Measurements from ENCODE around the gene SLC22A12.

Gene SLC22A12

GRCh38 chr11:64605656-64606585 is 14.9 kb downstream of the SLC22A12 start:
- no peak for DNase-seq

DNA sequence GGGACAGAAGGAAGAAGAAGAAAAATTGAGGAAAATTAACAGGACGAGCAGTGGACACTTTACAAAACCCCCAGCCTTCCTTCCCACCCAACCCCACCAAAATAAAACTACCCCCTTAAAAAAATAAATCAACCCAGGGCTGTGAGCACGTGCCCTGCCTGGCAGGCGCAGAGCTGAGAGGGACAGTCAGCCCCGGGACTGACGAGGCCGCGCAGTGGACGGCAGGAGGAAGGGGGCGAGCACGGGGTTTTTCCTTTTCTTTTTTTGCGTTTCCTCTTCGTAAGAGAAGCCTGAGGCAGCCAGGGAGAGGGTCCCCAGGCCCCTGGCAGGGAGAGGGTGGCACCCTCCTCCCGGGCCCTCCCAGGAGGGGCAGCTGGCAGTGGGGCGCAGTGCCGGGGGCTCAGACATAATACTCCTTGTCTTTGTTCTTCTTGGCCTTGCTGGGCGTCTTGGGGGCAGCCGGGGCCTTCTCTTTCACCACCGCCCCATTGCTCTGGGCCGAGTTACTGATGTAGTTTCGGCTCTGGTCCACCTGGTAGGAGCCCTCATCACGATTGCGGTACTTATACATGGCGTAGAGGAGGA is 15.9 kb downstream of the SLC22A12 start:
- DNase-seq = no peak

DNA sequence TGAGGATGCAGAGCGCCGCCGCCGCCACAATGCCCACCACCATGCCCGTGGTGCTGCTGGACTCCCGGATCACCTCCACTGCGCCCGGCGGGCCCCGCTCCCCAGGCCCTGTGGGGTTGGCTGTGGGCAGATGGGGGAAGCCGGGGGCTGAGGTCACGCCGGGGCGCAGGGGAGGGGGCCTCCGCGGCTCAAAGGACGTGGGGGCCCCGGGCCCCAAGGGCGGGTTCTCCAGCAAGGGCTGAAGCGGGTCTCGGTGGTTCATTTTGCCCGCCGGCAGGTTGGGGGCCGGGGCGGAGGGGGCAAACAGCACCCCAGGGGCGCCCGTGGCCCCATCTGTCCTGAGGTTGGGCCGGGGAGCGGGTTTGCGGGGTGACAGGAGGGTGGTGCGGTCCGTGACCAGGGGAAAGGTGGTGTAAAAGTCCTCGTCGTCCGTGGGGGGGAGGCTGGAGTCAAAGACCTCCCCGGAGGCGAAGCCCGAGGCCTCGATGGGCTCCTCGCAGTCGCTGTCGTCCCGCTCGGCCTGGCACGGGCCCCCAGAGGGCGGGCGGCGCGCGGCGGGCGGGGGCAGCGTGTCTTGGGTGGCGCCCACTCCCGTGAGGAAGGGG is 16.5 kb downstream of the SLC22A12 start:
- no peak for DNase-seq

DNA sequence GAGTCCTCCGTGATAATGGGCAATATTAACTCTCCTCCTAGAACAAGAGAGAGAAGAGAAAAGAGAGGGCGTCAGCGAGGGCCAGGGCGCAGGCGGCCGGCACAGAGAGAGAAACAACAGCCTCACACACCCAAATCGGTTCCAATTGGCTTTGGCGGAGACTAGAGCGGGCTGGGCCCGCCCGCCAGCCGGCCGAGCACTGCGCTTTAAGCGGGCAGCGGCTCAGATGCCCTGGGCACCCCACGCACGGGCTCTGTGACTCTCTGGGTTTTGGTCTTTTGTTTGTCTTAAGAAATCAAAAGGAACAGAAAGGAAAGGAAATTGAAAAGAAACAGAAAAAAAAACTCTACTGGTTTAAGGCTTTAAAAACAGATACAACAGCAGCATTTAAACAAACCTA is 17.0 kb downstream of the SLC22A12 start:
- no peak for DNase-seq

GRCh38 chr11:64608636-64609035 is 17.6 kb downstream of the SLC22A12 start:
- DNase-seq = no peak

DNA sequence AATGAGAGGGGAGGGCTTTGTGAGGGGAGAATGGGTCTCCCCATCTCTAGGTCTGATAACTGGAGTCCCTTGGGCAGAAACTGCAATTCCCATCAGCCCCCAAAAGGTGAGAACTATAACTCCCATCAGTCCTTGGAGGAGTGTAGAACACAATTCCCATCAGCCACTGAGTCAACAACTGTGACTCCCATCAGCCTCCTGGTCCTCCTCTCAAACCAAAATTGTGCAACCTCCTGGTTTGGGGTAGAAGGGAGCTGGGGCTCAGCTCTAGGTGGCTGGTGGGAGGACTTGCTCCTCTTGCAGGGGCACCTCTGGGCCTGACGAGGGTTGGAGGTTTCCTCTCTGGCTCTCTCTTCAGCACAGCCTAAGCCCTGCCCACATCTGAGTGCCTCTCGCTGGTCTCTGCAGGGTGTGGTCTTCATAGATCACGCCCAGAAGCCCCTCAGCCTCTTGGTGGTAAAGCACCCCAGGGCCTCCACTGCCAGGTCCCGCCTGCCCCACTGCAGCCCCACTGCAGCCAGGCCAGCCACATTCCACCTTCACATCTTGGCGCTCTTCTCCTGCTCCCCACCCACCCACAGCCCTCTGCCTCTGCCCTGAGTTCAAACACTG is 18.5 kb downstream of the SLC22A12 start:
- no peak for DNase-seq

DNA sequence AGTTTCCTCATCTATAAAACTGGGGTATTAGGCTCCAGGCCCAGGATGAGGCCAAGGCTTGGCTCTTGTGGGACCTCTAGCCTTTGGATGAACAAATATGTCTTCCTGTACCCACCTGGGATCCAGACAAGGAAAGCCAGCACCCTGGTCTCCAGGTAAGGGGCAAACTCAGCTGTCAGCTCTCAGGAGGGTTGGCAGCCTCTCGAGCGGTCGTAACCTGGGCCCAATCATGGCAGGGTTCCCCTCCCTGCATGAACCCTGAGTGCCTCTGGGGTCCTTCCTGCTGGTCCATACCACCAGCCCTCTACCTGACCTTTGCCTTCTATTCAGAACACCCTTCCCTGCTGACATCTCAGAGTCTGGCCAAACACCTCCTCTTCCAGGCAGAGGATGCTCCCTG is 19.6 kb downstream of the SLC22A12 start:
- no peak for DNase-seq

DNA sequence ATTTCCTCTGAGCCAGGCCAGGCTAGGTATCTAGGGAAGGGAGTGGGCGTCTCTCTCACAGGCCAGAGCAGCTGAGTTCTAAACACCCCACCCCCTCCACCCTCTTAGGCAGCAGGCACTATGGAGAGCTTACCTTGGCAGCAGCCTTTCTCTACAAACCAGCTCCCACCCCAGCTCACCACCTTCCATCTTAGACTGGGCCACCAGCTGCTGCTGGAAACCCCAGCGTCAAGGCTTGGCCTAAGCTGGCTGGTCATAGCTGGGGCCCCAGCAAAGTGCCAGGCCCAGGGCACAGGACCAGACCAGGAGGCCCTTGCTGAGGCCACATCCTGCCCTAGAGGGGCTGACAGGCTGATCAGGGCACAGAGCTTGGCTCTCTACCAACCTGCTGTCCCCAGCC is 20.2 kb downstream of the SLC22A12 start:
- DNase-seq = no peak

- DNase-seq = no peak
Measured at GRCh38 chr11:64611869-64612646, 21.0 kb downstream of the SLC22A12 start.

GRCh38 chr11:64613648-64614047 is 22.6 kb downstream of the SLC22A12 start:
- DNase-seq = no peak

DNA sequence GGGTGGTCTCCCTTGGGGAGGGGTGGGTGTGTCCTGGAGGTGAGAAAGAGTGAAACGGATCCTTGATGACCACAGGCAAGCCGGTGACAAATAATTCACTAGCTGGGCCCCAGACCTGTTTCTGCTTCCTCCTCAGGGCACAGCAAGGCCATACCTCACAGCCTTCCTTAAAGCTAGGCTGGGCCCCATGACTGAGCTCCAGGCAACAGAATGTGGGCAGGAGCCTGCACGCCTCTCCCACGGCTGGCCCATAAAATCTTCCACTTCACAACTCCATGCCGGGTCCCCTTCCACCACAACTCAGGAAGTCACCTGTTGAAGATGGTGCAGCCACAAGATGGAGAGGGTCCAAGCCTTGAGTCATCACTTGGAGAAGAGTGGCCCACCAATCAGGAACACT is 23.9 kb downstream of the SLC22A12 start:
- DNase-seq = no peak

DNA sequence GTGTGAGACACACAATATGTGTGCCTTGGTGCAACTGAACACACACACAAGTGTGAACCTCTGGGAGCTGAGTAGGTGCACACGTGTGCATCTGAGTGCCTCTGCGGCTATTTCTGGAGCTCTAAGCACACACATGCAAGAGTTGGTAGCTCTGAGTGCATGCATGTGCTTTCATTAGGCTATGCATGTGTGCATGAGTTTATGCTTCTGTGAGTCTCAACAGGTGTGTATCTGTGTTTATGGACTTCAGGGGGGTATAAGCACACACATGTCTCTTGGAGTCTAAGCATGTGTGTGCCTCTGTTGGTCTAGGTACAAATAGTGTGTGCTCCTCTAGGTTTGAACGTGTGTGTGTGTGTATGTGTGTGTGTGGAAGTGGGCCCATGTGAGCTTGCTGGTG is 25.8 kb downstream of the SLC22A12 start:
- DNase-seq = no peak

- no peak for DNase-seq
Measured at GRCh38 chr11:64619196-64619595, 28.2 kb downstream of the SLC22A12 start.

- DNase-seq = no peak
Measured at GRCh38 chr11:64619811-64620380, 28.9 kb downstream of the SLC22A12 start.

GRCh38 chr11:64620381-64620971 is 29.5 kb downstream of the SLC22A12 start:
- no peak for DNase-seq

DNA sequence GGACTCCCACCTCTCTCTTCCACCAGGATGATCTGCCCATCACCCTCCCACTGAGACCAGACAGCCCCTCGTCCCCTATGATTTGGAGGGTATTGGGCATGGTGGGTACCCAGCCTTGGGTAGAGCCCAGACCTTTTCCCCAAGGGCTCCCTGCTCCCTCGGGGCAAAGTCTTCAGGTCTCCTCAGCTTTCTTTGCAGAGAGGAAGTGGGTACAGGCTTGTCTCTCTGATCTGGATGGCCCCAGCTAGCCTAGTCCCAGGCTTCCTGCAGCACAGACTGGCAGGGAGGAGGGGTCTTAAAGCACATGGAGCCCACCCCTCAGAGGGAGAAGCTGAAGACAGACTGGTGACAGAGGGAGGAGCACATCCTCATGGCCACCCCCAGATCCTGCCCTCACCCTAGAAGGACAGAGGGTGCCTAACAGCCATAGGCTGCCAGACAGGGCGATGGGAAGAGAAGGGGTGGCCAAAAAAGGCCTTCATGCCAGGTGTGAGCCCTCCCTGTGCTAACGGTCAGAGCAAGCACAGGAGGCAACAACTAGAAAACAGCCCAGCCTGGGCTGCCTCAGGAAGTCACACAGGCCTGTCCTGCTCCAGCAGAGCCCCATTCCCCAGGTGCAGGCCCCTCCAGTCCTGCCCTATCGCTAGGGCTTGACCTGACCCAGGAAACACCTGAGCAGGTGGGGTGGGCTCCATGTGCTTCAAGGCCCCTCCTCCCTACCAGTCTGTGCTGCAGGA is 30.4 kb downstream of the SLC22A12 start:
- no peak for DNase-seq

DNA sequence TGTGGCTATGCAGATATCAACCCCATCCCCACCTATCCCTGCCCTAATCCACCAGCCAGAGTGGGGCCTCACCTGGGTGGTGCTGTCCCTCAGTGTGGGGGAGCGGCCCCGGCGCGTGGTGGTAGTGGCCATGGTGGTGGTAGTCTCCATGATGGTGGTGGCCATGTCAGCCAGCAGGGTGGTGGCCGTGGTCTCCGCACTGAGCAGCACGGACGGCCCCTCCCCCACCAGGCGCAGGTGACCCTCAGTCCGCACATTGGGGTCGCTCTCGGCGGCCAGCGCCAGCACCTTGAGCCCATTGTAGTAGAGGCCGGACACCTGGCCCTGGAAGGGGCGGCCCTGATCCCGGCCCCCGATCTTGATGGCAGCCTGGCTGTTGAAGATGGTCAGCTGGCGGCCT is 31.7 kb downstream of the SLC22A12 start:
- DNase-seq = no peak

DNA sequence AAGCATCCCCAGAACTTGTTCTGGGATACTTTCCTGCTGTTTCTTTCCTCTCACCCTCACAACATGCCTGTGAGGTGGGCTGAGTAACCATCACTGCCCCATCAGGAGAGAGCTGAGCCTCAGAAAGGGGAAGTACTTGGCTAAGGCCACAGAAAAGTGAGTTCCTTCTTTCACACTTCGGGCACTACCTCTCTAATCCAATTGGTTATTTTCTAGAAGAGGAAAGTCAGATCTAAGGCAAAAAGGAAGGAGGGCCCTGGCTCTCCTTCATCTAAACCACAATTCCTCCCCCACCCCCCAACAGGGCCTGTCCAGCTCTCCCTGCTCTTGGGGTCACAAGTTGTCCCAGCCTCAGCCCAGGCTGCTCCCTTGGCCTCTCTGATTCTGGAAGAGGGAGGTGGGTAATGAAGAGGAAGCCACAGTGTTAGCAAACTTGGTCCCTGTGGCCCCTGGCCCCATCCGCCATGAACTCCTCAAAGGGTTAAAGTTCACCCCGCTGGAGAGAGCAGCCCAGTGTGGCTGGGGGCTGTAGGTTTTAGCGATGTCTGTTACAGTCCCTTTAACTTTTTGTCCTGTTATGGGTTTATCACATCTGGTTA is 34.0 kb downstream of the SLC22A12 start:
- no peak for DNase-seq

DNA sequence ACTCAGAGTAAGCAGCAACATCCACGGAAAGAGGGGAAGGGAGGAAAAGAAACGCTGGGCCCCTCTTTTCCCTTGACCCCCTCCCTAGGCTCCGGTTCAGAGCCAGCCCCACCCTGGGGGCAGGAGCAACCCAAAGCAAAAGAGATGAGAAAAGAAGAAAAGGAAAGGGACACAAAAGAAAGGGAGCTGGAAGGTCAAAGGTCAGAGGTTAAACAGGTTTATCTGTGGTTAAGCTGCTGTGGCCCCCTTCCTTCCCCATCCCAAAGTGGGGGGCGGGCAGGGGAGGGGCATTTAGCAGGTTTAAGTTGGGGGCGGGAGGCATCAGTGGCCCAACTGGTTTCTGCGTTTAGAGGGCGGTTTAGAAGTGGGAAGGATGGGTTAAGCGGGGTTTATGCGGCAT is 35.6 kb downstream of the SLC22A12 start:
- no peak for DNase-seq

DNA sequence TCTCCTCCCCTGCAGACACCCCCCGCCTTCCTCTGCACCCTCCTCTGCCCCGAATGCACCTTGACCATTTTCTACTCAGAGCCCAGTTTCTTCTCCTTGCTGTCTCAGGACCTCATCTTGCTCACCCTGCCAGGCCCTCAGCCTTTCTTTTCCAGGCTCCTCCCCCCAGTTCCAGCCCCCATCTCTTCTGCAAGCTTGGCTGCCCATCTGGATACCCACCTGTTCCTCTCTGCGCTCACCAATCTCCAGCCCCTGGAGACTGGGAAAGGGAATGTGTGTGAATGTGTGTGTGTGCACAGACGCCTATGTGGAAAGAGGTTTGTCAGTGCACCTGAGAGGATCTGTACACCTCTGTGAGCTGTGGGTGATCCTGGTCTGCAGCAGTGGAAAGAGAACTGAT is 36.4 kb downstream of the SLC22A12 start:
- no peak for DNase-seq

- no peak for DNase-seq
Measured at GRCh38 chr11:64628596-64628995, 37.6 kb downstream of the SLC22A12 start.
